Panc1 (cell line): ENCODE data around the gene PCCA.

Experiments used
- CTCF ChIP-seq: fragments of 450-650 bp; IDR thresholded peaks from 2 replicates; pipeline ENCODE4 v1.5.1; 2017; ENCODE audit warnings: mild to moderate bottlenecking
- POLR2AphosphoS5 ChIP-seq: IDR thresholded peaks from 2 replicates; pipeline ENCODE4 v1.6.1; 2012; ENCODE audit warnings: mild to moderate bottlenecking, low read depth, low read length, moderate library complexity
- REST ChIP-seq, 2 experiments: IDR thresholded peaks; 2 replicates each; pipeline ENCODE4 v1.6.1; 2011 to 2012; ENCODE audit warnings: low read depth in 2 of 2, control low read depth in 1 of 2, low read length in 1 of 2, mild to moderate bottlenecking in 1 of 2, moderate library complexity in 1 of 2; ENCODE audit not compliant: insufficient read depth in 1 of 2

- TF ChIP-seq CTCF (no peak), REST (IDR thresholded peaks at IDR 0.05; ENCODE audit: insufficient read depth in 1 of 2, low read depth in 2 of 2, low read length in 1 of 2) (no peak), POLR2AphosphoS5 (no peak)
Measured at GRCh38 chr13:100473501-100474044, 384.7 kb downstream of the PCCA start.
